NCI-H82 treated with DMSO at 0.1 percent for 48 hours (cell line): ENCODE results near the gene FAM25A.
"Not testable (repeated sequence)": the region's sequence is repeated elsewhere in the genome, so short reads cannot be mapped to it uniquely, and the experiment has no call there.

Experiments used
- DNase-seq: peaks from one replicate; lab custom pipeline; 2025; ENCODE audit not compliant: unreplicated experiment; lab: John Stamatoyannopoulos, UW

The FAM25A gene

GRCh38 chr10:87020056-87020455 lies at the start of gene FAM25A:
Gene FAM25A (plus strand): TSS chr10:87020294. CDS start chr10:87020325, 31 bp downstream.
- not testable (repeated sequence) for DNase-seq

- DNase-seq: no peak
Measured at GRCh38 chr10:86970982-86971231, 49.2 kb upstream of the FAM25A start.

- no peak for DNase-seq
Measured at GRCh38 chr10:86971232-86971991, 48.7 kb upstream of the FAM25A start.

- DNase-seq: no peak
Measured at GRCh38 chr10:86972613-86973380, 47.3 kb upstream of the FAM25A start.

GRCh38 chr10:86974484-86974883 lies 45.6 kb upstream of the FAM25A start:
- no peak for DNase-seq

GRCh38 chr10:86976362-86977056 lies 43.6 kb upstream of the FAM25A start:
- no peak for DNase-seq

GRCh38 chr10:86978457-86978856 lies 41.6 kb upstream of the FAM25A start:
- not testable (repeated sequence) for DNase-seq

- DNase-seq: no peak
Measured at GRCh38 chr10:86979296-86979818, 40.7 kb upstream of the FAM25A start.

GRCh38 chr10:86979977-86980448 lies 40.1 kb upstream of the FAM25A start:
- DNase-seq: no peak

GRCh38 chr10:86981020-86981419 lies 39.1 kb upstream of the FAM25A start:
- DNase-seq: not testable (repeated sequence)

GRCh38 chr10:86981716-86982115 lies 38.4 kb upstream of the FAM25A start:
- no peak for DNase-seq

- DNase-seq: not testable (repeated sequence)
Measured at GRCh38 chr10:86984498-86984897, 35.6 kb upstream of the FAM25A start.

- no peak for DNase-seq
Measured at GRCh38 chr10:86988520-86988919, 31.6 kb upstream of the FAM25A start.

- DNase-seq: not testable (repeated sequence)
Measured at GRCh38 chr10:86991362-86991761, 28.7 kb upstream of the FAM25A start.

- DNase-seq: no peak
Measured at GRCh38 chr10:86992456-86992855, 27.6 kb upstream of the FAM25A start.

- DNase-seq: no peak
Measured at GRCh38 chr10:86992929-86993328, 27.2 kb upstream of the FAM25A start.

GRCh38 chr10:86999802-87000403 lies 20.2 kb upstream of the FAM25A start:
- DNase-seq: not testable (repeated sequence)

- no peak for DNase-seq
Measured at GRCh38 chr10:87000491-87000890, 19.6 kb upstream of the FAM25A start.

GRCh38 chr10:87007124-87007523 lies 13.0 kb upstream of the FAM25A start:
- not testable (repeated sequence) for DNase-seq

- not testable (repeated sequence) for DNase-seq
Measured at GRCh38 chr10:87007674-87008073, 12.4 kb upstream of the FAM25A start.

- DNase-seq: not testable (repeated sequence)
Measured at GRCh38 chr10:87008303-87008702, 11.8 kb upstream of the FAM25A start.
